HG02973 (cell line): ENCODE data around the gene GATM.
"Not testable (repeated sequence)": the region's sequence is repeated elsewhere in the genome, so short reads cannot be mapped to it uniquely, and the experiment has no call there.

Experiments
- ATAC-seq: cut with Tn5 transposase; IDR thresholded peaks from one replicate; pipeline ENCODE4 v1.9.1; 2021; ENCODE audit warnings: moderate library complexity; ENCODE audit not compliant: unreplicated experiment

GATM gene

DNA sequence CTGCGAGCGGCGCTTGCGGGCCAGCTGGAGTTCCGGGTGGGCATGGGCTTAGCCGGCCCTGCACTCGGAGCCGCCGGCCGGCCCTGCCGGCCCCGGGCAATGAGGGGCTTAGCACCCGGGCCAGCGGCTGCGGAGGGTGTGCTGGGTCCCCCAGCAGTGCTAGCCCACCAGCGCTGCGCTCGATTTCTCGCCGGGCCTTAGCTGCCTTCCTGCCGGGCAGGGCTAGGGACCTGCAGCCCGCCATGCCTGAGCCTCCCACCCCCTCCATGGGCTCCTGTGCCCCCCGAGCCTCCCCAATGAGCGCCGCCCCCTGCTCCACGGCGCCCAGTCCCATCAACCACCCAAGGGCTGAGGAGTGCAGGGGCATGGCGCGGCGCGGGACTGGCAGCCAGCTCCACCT is 64.2 kb downstream of the GATM start:
- not testable (repeated sequence) for ATAC-seq
